Lung (tissue), 12 donors: Measurements from ENCODE around the gene PLCB3. TPM values are rescaled to one million over a fixed set of nuclear protein-coding genes. Genes with fewer than 3 reads are reported as not detected.

Experiments
- ATAC-seq: fragments of 200-7000 bp; cut with Tn5 transposase; one replicate; pipeline ENCODE4 v1.9.1; 2020; ENCODE audit warnings: moderate number of reproducible peaks; ENCODE audit not compliant: insufficient read depth, low FRiP score
- DNase-seq, 3 donors: peaks; one replicate each; pipeline ENCODE4 v3.0.0-alpha.2; 2013 to 2017
- H3K27ac ChIP-seq, 2 donors: one replicate each; pipeline ENCODE4 v1.5.1; 2013; ENCODE audit warnings: mild to moderate bottlenecking in 2 of 2, moderate library complexity in 2 of 2, control low read depth in 1 of 2, inconsistent platforms in 1 of 2, low read depth in 1 of 2, low read length in 1 of 2
- H3K27me3 ChIP-seq, 3 donors: one replicate each; pipeline ENCODE4 v1.5.1; 2013; ENCODE audit warnings: low read length in 2 of 3; ENCODE audit not compliant: control insufficient read depth in 3 of 3, insufficient read depth in 3 of 3
- H3K36me3 ChIP-seq, 4 donors: one replicate each; pipeline ENCODE4 v1.5.1; 2013; ENCODE audit warnings: low read length in 4 of 4, mild to moderate bottlenecking in 1 of 4, moderate library complexity in 1 of 4; ENCODE audit not compliant: control insufficient read depth in 4 of 4, insufficient read depth in 4 of 4
- H3K4me1 ChIP-seq, 5 donors: one replicate each; pipeline ENCODE4 v1.5.1; 2013; ENCODE audit warnings: low read length in 5 of 5, mild to moderate bottlenecking in 2 of 5, moderate library complexity in 1 of 5; ENCODE audit not compliant: control insufficient read depth in 5 of 5, insufficient read depth in 5 of 5
- H3K4me3 ChIP-seq: one replicate; pipeline ENCODE4 v1.5.1; 2013; ENCODE audit warnings: mild to moderate bottlenecking, control low read depth, moderate library complexity
- H3K9ac ChIP-seq, 2 donors: one replicate each; pipeline ENCODE4 v1.5.1; 2013; ENCODE audit warnings: low read length in 2 of 2, control low read depth in 1 of 2; ENCODE audit not compliant: insufficient read depth in 1 of 2
- H3K9me3 ChIP-seq, 4 donors: one replicate each; pipeline ENCODE4 v1.5.1; 2013; ENCODE audit warnings: low read length in 3 of 4, mild to moderate bottlenecking in 1 of 4, moderate library complexity in 1 of 4; ENCODE audit not compliant: control insufficient read depth in 4 of 4, insufficient read depth in 3 of 4
- WGBS, 2 donors: extraction: QIAGEN DNeasy Blood & Tissue Kit; methylation state at CpG; one replicate each; pipeline ENCODE4 v1.1.7; 2013; 5-methylcytosine and 5-hydroxymethylcytosine counted together
- polyA plus RNA-seq, 2 donors: library from polyadenylated mRNA; stranded (reverse); fragments of 200-250 nt; gene quantifications; one replicate each; pipeline ENCODE4 v1.2.1, GENCODE V29; 2013
- total RNA-seq, 2 donors: library from RNA; depleted of rRNA in 1 of 2; stranded (reverse); fragments of >200 nt in 1 of 2; gene quantifications; one replicate each; pipeline ENCODE4 v1.2.1, GENCODE V29; 2014 to 2021
- TF ChIP-seq, protein P1 (sequence below): IDR thresholded peaks from 2 replicates; pipeline ENCODE4 v1.5.1; 2012; ENCODE audit warnings: mild to moderate bottlenecking; ENCODE audit errors: control extremely low read depth, extremely low read depth
- donor health status: control.
- donor health status: control.
- donor health status: Bipolar disorder and iron deficiency.
- donor health status: healthy.
- donor health status: DM: yes; HTN: yes; CAD: no.

Gene PLCB3
- total and polyA plus RNA-seq, 4 donors: 15.0 to 32.0 (median 17.6) TPM

DNA sequence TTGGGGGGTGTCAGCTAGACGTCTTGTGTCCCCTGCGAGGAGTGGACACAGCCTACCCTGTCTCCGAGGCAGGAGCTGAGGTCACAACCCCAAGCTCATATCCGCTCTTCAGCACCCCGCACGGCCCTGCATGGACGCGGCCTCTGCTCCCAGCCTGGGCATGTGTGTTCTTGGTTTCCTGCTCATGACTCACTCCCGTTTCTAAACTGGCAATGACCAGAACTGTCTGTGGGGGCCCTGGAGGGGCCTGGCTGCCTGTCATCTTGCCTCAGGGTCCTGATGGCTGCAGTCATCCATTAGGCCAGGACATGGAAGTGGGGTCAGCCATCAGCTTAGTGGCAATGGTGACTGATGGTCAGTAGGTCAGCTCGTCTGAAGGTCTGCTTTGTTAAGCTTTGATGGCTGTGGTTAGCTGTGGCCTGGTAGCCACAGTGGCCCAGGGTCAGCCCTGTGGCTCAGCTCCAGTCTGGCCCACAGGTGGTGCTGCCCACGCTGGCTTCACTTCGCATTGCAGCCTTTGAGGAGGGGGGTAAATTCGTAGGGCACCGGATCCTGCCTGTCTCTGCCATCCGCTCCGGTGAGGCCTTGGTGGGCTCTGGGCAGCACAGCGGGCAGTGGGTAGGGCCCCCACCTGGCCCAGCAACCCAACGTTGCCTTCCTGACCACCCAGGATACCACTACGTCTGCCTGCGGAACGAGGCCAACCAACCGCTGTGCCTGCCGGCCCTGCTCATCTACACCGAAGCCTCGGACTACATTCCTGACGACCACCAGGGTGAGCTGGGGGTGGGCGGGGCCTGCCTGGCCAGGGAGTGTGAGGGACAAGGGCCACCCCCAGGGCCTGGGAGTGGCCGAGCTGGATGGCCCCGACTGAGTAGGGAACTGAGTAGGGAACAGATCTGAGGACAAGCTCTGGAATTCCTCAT, 12.0 kb downstream of the PLCB3 start:
- H3K36me3 ChIP-seq: peaks cover 2 to 76% (median 20%) of the 10 kb centered on the region in 4 donors
- WGBS, 2 donors: 86 to 87% methylated on average over 29 of the region's 29 CpGs
- TF ChIP-seq, protein P1, sequence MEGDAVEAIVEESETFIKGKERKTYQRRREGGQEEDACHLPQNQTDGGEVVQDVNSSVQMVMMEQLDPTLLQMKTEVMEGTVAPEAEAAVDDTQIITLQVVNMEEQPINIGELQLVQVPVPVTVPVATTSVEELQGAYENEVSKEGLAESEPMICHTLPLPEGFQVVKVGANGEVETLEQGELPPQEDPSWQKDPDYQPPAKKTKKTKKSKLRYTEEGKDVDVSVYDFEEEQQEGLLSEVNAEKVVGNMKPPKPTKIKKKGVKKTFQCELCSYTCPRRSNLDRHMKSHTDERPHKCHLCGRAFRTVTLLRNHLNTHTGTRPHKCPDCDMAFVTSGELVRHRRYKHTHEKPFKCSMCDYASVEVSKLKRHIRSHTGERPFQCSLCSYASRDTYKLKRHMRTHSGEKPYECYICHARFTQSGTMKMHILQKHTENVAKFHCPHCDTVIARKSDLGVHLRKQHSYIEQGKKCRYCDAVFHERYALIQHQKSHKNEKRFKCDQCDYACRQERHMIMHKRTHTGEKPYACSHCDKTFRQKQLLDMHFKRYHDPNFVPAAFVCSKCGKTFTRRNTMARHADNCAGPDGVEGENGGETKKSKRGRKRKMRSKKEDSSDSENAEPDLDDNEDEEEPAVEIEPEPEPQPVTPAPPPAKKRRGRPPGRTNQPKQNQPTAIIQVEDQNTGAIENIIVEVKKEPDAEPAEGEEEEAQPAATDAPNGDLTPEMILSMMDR: no peak
- H3K27ac ChIP-seq: no peak overlapping the region
- ATAC-seq: no peak
- H3K27me3 ChIP-seq: no peaks in the 10 kb centered on the region
- H3K9me3 ChIP-seq: no peaks in the 10 kb centered on the region
- H3K4me3 ChIP-seq: no peak overlapping the region
- H3K4me1 ChIP-seq: peaks cover 0 to 5% (median 2%) of the 10 kb centered on the region in 5 donors
- no peak for DNase-seq
- no peak overlapping the region for H3K9ac ChIP-seq

DNA sequence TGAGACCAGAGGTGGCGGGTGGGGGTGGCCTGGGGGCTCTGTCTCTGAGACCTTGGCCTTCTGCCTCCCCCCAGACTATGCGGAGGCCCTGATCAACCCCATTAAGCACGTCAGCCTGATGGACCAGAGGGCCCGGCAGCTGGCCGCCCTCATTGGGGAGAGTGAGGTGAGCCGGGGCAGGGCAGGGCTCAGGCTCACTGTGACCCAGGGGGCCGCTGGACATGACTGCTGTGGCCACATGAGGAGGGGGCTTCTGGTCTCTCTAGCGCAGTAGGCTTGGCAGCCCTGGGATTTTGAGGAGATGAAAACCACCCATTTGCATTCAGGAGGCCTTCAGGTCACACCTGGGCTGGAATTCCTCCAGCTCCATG, 12.6 kb downstream of the PLCB3 start:
- 92 to 96% methylated on average over 8 of the region's 8 CpGs for WGBS, 2 donors
- Histone ChIP-seq H3K27me3 (no peaks in the 10 kb centered on the region), H3K27ac (no peak overlapping the region), H3K4me3 (no peak overlapping the region), H3K36me3 (peaks cover 2 to 70% (median 17%) of the 10 kb centered on the region in 4 donors), H3K4me1 (peaks cover 0 to 12% (median 5%) of the 10 kb centered on the region in 5 donors), H3K9me3 (no peaks in the 10 kb centered on the region), H3K9ac (no peak overlapping the region)
- ATAC-seq (no peak), DNase-seq (no peak)
- TF ChIP-seq, protein P1: no peak

DNA sequence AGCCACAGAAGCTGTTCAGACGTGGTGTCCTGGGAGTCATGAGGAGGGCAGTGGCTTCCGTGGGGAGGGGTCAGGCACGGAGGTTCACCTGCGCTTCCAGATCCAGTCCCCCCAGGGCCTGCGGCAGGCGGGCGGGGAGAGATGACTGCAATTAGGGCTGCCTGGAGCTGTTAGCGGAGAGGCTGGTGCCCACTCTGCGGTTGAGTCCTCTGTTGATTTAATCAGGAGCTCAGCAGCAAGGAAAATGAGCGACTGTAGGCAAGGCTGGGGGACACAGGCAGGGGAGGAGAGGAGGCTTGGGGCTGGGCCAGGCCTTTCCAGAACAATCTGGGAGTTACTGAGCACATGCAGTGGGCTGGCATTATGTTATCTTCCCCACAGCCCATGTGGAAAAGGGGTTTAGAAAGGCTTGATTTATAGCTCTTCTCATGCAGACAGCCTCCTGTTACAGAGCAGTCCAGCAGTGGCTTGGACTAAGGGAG, 13.1 kb downstream of the PLCB3 start:
- Histone ChIP-seq H3K27me3 (no peaks in the 10 kb centered on the region), H3K9ac (no peak overlapping the region), H3K27ac (no peak overlapping the region), H3K4me1 (peaks cover 0 to 16% (median 6%) of the 10 kb centered on the region in 5 donors), H3K9me3 (no peaks in the 10 kb centered on the region), H3K4me3 (no peak overlapping the region), H3K36me3 (peaks cover 2 to 65% (median 14%) of the 10 kb centered on the region in 4 donors)
- WGBS, 2 donors: 95 to 97% methylated on average over 10 of the region's 10 CpGs
- ATAC-seq (no peak), DNase-seq (no peak)
- TF ChIP-seq, protein P1: no peak
